MM.1S (cell line): Measurements from ENCODE around the gene KLHL7.

Experiments
- EZH2 ChIP-seq: fragments of 300-600 bp; sonication (generic); optimal IDR thresholded peaks from 2 replicates; pipeline ENCODE3; 2017; ENCODE audit warnings: low read depth, mild to moderate bottlenecking, antibody characterized with exemption, low read length, mixed read lengths
- TF ChIP-seq, protein P1 (sequence below): fragments of 300-600 bp; sonication (generic); IDR thresholded peaks from 2 replicates; pipeline ENCODE4 v1.5.1; 2016; ENCODE audit warnings: antibody characterized with exemption, low read length, mixed read lengths

- TF ChIP-seq, protein P1, sequence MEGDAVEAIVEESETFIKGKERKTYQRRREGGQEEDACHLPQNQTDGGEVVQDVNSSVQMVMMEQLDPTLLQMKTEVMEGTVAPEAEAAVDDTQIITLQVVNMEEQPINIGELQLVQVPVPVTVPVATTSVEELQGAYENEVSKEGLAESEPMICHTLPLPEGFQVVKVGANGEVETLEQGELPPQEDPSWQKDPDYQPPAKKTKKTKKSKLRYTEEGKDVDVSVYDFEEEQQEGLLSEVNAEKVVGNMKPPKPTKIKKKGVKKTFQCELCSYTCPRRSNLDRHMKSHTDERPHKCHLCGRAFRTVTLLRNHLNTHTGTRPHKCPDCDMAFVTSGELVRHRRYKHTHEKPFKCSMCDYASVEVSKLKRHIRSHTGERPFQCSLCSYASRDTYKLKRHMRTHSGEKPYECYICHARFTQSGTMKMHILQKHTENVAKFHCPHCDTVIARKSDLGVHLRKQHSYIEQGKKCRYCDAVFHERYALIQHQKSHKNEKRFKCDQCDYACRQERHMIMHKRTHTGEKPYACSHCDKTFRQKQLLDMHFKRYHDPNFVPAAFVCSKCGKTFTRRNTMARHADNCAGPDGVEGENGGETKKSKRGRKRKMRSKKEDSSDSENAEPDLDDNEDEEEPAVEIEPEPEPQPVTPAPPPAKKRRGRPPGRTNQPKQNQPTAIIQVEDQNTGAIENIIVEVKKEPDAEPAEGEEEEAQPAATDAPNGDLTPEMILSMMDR, result no peak
- no peak for TF ChIP-seq EZH2
Observed at GRCh38 chr7:23211589-23211988, 106.0 kb downstream of the KLHL7 start.
